Transverse colon (tissue), 4 donors: Measurements from ENCODE around the gene MGAT5B.

Experiments used
- EP300 ChIP-seq: sonication (generic); formaldehyde crosslinking; IDR thresholded peaks from one replicate; pipeline ENCODE4 v1.6.1; 2017; ENCODE audit warnings: antibody characterized with exemption, low read depth
- POLR2A ChIP-seq: fragments of 450-650 bp; IDR thresholded peaks from one replicate; pipeline ENCODE4 v1.6.1; 2016; ENCODE audit warnings: antibody characterized with exemption, mild to moderate bottlenecking, moderate library complexity
- POLR2AphosphoS5 ChIP-seq, 3 donors: sonication (generic); formaldehyde crosslinking; IDR thresholded peaks; one replicate each; pipeline ENCODE4 v1.6.1; 2016; ENCODE audit warnings: antibody characterized with exemption in 3 of 3
- TF ChIP-seq, protein P1 (sequence below), 5 experiments: fragments of 200-600 bp in 3 of 5; fragments of 450-650 bp in 2 of 5; sonication (generic) in 3 of 5; IDR thresholded peaks; 1 replicate in 2 of 5; 2 replicates in 3 of 5; pipeline ENCODE4 v1.5.1; 2016 to 2017; ENCODE audit warnings: antibody characterized with exemption in 5 of 5, inconsistent platforms in 3 of 5, mild to moderate bottlenecking in 2 of 5, moderate library complexity in 1 of 5

DNA sequence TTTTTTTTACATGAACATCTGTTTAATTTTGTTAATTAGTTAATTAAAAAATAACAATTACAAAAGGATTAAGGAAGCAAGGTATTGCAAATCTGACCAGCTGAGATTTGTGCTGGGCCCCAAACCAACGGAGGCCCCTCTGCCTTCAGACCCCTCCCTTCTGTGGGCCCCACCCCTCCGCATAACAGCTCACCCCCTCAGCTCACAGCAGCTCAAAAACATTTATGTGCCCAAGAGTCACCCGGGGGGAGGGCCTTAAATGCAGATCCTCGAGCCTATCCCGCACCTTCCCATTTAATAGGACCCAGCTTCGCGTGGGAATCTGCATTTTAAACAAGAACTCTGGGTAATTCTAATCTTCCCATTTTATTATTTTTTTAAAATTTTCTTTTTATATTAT, 75.0 kb downstream of the MGAT5B start:
- TF ChIP-seq, protein P1, sequence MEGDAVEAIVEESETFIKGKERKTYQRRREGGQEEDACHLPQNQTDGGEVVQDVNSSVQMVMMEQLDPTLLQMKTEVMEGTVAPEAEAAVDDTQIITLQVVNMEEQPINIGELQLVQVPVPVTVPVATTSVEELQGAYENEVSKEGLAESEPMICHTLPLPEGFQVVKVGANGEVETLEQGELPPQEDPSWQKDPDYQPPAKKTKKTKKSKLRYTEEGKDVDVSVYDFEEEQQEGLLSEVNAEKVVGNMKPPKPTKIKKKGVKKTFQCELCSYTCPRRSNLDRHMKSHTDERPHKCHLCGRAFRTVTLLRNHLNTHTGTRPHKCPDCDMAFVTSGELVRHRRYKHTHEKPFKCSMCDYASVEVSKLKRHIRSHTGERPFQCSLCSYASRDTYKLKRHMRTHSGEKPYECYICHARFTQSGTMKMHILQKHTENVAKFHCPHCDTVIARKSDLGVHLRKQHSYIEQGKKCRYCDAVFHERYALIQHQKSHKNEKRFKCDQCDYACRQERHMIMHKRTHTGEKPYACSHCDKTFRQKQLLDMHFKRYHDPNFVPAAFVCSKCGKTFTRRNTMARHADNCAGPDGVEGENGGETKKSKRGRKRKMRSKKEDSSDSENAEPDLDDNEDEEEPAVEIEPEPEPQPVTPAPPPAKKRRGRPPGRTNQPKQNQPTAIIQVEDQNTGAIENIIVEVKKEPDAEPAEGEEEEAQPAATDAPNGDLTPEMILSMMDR (IDR thresholded peaks at IDR 0.05), result no peak
- TF ChIP-seq POLR2A (no peak), EP300 (no peak), POLR2AphosphoS5 (IDR thresholded peaks at IDR 0.05) (no peak)
